GM12878 (cell line): ENCODE measurements around the gene ADAMTS14. TPM values are rescaled to one million over a fixed set of nuclear protein-coding genes. Genes with fewer than 3 reads are reported as not detected.

Experiments
- ATAC-seq: fragments of 200-7000 bp; cut with Tn5 transposase; 3 replicates; pipeline ENCODE4 v1.9.1; 2020; ENCODE audit warnings: mild to moderate bottlenecking, moderate library complexity
- BruUV-seq: library from RNA; stranded (reverse); fragments of 400-500 nt; replicated peaks from 2 replicates; lab custom pipeline; 2021; lab: Mats Ljungman, UMichigan
- CTCF ChIA-PET: fragments of 300-600 bp; sonication (Branson Sonifier 250); formaldehyde crosslinking; extraction: SDS; loops from one replicate; lab custom pipeline; 2021; ENCODE audit warnings: inconsistent platforms; lab: Yijun Ruan, JAX
- POLR2A ChIA-PET: fragments of 350-600 bp; formaldehyde crosslinking; extraction: SDS; loops from one replicate; lab custom pipeline; 2021; ENCODE audit warnings: inconsistent platforms; lab: Charles Lee
- RAD21 ChIA-PET: fragments of 300-600 bp; sonication (Branson Sonifier 250); formaldehyde crosslinking; loops from one replicate; lab custom pipeline; 2023; ENCODE audit warnings: antibody characterized with exemption; ENCODE audit not compliant: unreplicated experiment; lab: Charles Lee
- SMC1A ChIA-PET: fragments of 300-600 bp; sonication (Branson Sonifier 250); formaldehyde crosslinking; loops from one replicate; lab custom pipeline; 2023; ENCODE audit not compliant: unreplicated experiment, uncharacterized antibody; lab: Charles Lee
- DNase-seq: peaks from one replicate; pipeline ENCODE4 v3.0.0-alpha.2; 2011; ENCODE audit warnings: low read depth, low spot score
- FAIRE-seq: peaks from 3 replicates; lab custom pipeline; 2011; peaks lifted over from hg19 to GRCh38; lab: Jason Lieb, UNC
- H2AFZ ChIP-seq: 2 replicates; pipeline ENCODE4 v1.6.0; 2011; ENCODE audit warnings: low read depth, low read length, control low read depth; ENCODE audit not compliant: control insufficient read depth
- H3K27ac ChIP-seq: 2 replicates; pipeline ENCODE4 v1.5.1; 2011; ENCODE audit warnings: control low read depth; ENCODE audit not compliant: control insufficient read depth, insufficient read depth
- H3K27me3 ChIP-seq, 2 experiments: replicated peaks in 1 of 2; 2 replicates each; pipeline versions ENCODE4 v1.6.0 to v1.6.1; 2011; ENCODE audit warnings: low read length in 1 of 2; ENCODE audit not compliant: control insufficient read depth in 2 of 2, insufficient read depth in 2 of 2
- H3K36me3 ChIP-seq, 2 experiments: 2 replicates each; pipeline ENCODE4 v1.5.1; 2011; ENCODE audit warnings: low read length in 1 of 2; ENCODE audit not compliant: control insufficient read depth in 2 of 2, insufficient read depth in 2 of 2
- H3K4me1 ChIP-seq: 2 replicates; pipeline ENCODE4 v1.6.1; 2011; ENCODE audit warnings: mild to moderate bottlenecking, low read length, moderate library complexity, mixed read lengths; ENCODE audit not compliant: control insufficient read depth, insufficient read depth
- H3K4me2 ChIP-seq: 2 replicates; pipeline ENCODE4 v1.6.0; 2011; ENCODE audit warnings: control low read depth; ENCODE audit not compliant: control insufficient read depth, insufficient read depth
- H3K4me3 ChIP-seq: fragments of 200-600 bp; sonication (generic); 2 replicates; pipeline ENCODE4 v1.5.1; 2016
- H3K79me2 ChIP-seq: 2 replicates; pipeline ENCODE4 v1.6.0; 2011; ENCODE audit warnings: low read length; ENCODE audit not compliant: control insufficient read depth, insufficient read depth
- H3K9ac ChIP-seq: 2 replicates; pipeline ENCODE4 v1.8.0; 2011; ENCODE audit warnings: low read length, control low read depth, mixed read lengths; ENCODE audit not compliant: control insufficient read depth, insufficient read depth
- H3K9me3 ChIP-seq: replicated peaks from 3 replicates; pipeline ENCODE4 v1.5.1; 2011; ENCODE audit warnings: mild to moderate bottlenecking, low read length; ENCODE audit not compliant: control insufficient read depth, insufficient read depth
- H4K20me1 ChIP-seq: 2 replicates; pipeline ENCODE4 v1.6.0; 2011; ENCODE audit not compliant: control insufficient read depth, insufficient read depth
- ATF3 ChIP-seq: IDR thresholded peaks from 2 replicates; pipeline ENCODE4 v1.6.1; 2011; ENCODE audit warnings: low read depth, mild to moderate bottlenecking, low read length, moderate library complexity, borderline replicate concordance; ENCODE audit errors: extremely low read depth
- BCL3 ChIP-seq: IDR thresholded peaks from 2 replicates; pipeline ENCODE4 v1.6.1; 2011; ENCODE audit warnings: borderline replicate concordance, low read depth, mild to moderate bottlenecking, moderate library complexity, low read length; ENCODE audit not compliant: insufficient read depth, poor library complexity, severe bottlenecking
- BCLAF1 ChIP-seq: fragments of 450-650 bp; IDR thresholded peaks from 2 replicates; pipeline ENCODE4 v1.6.1; 2017; ENCODE audit warnings: antibody characterized with exemption, mild to moderate bottlenecking, moderate library complexity
- BHLHE40 ChIP-seq, 2 experiments: fragments of 450-650 bp in 1 of 2; IDR thresholded peaks; 2 replicates each; pipeline ENCODE4 v1.6.1; 2011 to 2017; ENCODE audit warnings: low read depth in 2 of 2, borderline replicate concordance in 1 of 2, improper control_type of control experiment in 1 of 2, low read length in 1 of 2, mild to moderate bottlenecking in 1 of 2
- CBFB ChIP-seq: IDR thresholded peaks from 2 replicates; pipeline ENCODE4 v1.6.1; 2016; ENCODE audit warnings: antibody characterized with exemption, low read depth
- CEBPB ChIP-seq, 2 experiments: fragments of 150-350 bp in 1 of 2; IDR thresholded peaks; 2 replicates each; pipeline ENCODE4 v1.6.1; 2012 to 2014; ENCODE audit warnings: low read depth in 2 of 2, low read length in 2 of 2, borderline replicate concordance in 1 of 2, inconsistent platforms in 1 of 2
- CHD2 ChIP-seq: IDR thresholded peaks from 2 replicates; pipeline ENCODE4 v1.6.1; 2011; ENCODE audit warnings: low read depth, low read length, improper control_type of control experiment, borderline replicate concordance
- CTCF ChIP-seq, 3 experiments: IDR thresholded peaks in 2 of 3; conservative IDR thresholded peaks in 1 of 3; 2 replicates each; pipeline ENCODE4 v1.5.1; 2011; ENCODE audit warnings: low read depth in 3 of 3, low read length in 3 of 3, mild to moderate bottlenecking in 3 of 3, control low read depth in 2 of 3, moderate library complexity in 2 of 3, inconsistent platforms in 1 of 3, mixed read lengths in 1 of 3; ENCODE audit not compliant: control insufficient read depth in 2 of 3, insufficient read depth in 1 of 3; ENCODE audit errors: extremely low read depth in 1 of 3
- EGR1 ChIP-seq, 2 experiments: IDR thresholded peaks; 1 replicate in 1 of 2; 2 replicates in 1 of 2; pipeline ENCODE4 v1.6.1; 2011 to 2012; ENCODE audit warnings: low read depth in 2 of 2, low read length in 2 of 2, borderline replicate concordance in 1 of 2, mild to moderate bottlenecking in 1 of 2, moderate library complexity in 1 of 2
- JUNB ChIP-seq: IDR thresholded peaks from 2 replicates; pipeline ENCODE4 v1.6.1; 2016; ENCODE audit warnings: antibody characterized with exemption, mild to moderate bottlenecking
- KDM1A ChIP-seq: fragments of 200-600 bp; sonication (generic); IDR thresholded peaks from 2 replicates; pipeline ENCODE4 v1.6.1; 2016; ENCODE audit warnings: borderline replicate concordance
- RELA ChIP-seq: fragments of 450-650 bp; IDR thresholded peaks from 2 replicates; pipeline ENCODE4 v1.8.0; 2014; ENCODE audit warnings: borderline replicate concordance; ENCODE audit not compliant: partially characterized antibody
- SP1 ChIP-seq: IDR thresholded peaks from one replicate; pipeline ENCODE4 v1.6.1; 2011; ENCODE audit warnings: low read depth, low read length
- TARDBP ChIP-seq: IDR thresholded peaks from 2 replicates; pipeline ENCODE4 v1.6.1; 2016; ENCODE audit warnings: borderline replicate concordance
- WRNIP1 ChIP-seq: IDR thresholded peaks from 2 replicates; pipeline ENCODE4 v1.6.1; 2011; ENCODE audit warnings: low read depth, low read length, improper control_type of control experiment, borderline replicate concordance
- ZNF24 ChIP-seq: fragments of 450-650 bp; IDR thresholded peaks from 2 replicates; pipeline ENCODE4 v1.6.1; 2017; ENCODE audit warnings: antibody characterized with exemption, mild to moderate bottlenecking
- ZSCAN29 ChIP-seq: fragments of 450-650 bp; IDR thresholded peaks from 2 replicates; pipeline ENCODE4 v1.6.1; 2017; ENCODE audit warnings: mild to moderate bottlenecking, moderate library complexity
- WGBS: methylation state at CpG from one replicate; pipeline ENCODE4 v1.1.6; 2016; ENCODE audit warnings: low lambda C conversion rate; ENCODE audit not compliant: insufficient replicate concordance, insufficient coverage; ENCODE audit errors: missing lambda C conversion rate; 5-methylcytosine and 5-hydroxymethylcytosine counted together
- in situ Hi-C: fragments of 300-500 bp; cut with MboI; formaldehyde crosslinking; loops from 9 replicates; pipeline ENCODE4 v1.14.3; 2018; ENCODE audit warnings: mixed read lengths
- intact Hi-C: fragments of 100-400 bp; cut with micrococcal nuclease; formaldehyde crosslinking; loops from one replicate; pipeline ENCODE4 v1.14.2; 2022; ENCODE audit not compliant: unreplicated experiment
- polyA plus RNA-seq, 11 experiments: library from polyadenylated mRNA; depleted of rRNA in 4 of 11; unstranded in 6 of 11; stranded (reverse) in 5 of 11; fragments of >200 nt; fragmentation: Nextera tagmentation in 4 of 11; fragmentation: Illumina TruSeq in 1 of 11; extraction: Ambion mirVana in 4 of 11; extraction: Trizol in 1 of 11; gene quantifications; 1 replicate in 1 of 11; 2 replicates in 10 of 11; pipeline versions ENCODE4 v1.2.1 to v1.2.3, GENCODE V29; 2011 to 2016; ENCODE audit warnings: inconsistent platforms in 2 of 11, missing spikeins in 2 of 11, low read depth in 1 of 11
- total RNA-seq, 4 experiments: library from RNA; depleted of rRNA in 3 of 4; stranded (reverse); fragments of >200 nt in 3 of 4; fragmentation: Illumina TruSeq in 1 of 4; extraction: Trizol in 1 of 4; gene quantifications; 2 replicates each; pipeline versions ENCODE4 v1.2.1 to v1.2.3, GENCODE V29; 2013 to 2021

The ADAMTS14 gene
- total and polyA plus RNA-seq, 10 of the 15 experiments (the other 5 are each of a cell fraction or from before 2014, with no cell fraction given): 0.03 to 0.05 TPM; not detected in 8

GRCh38 chr10:70683940-70684339, 11.6 kb downstream of the ADAMTS14 start:
- SMC1A ChIA-PET: no interaction called here
- FAIRE-seq: no peak
- Histone ChIP-seq H3K27ac (no peak overlapping the region), H3K4me3 (no peak overlapping the region), H3K9ac (no peak overlapping the region), H3K4me1 (peaks cover 10% of the 10 kb centered on the region), H3K27me3 (no peaks in the 10 kb centered on the region), H3K4me2 (no peak overlapping the region), H3K79me2 (no peaks in the 10 kb centered on the region), H4K20me1 (no peaks in the 10 kb centered on the region), H3K36me3 (no peaks in the 10 kb centered on the region), H2AFZ (no peak overlapping the region), H3K9me3 (no peaks in the 10 kb centered on the region)
- TF ChIP-seq ZNF24 (no peak), ZSCAN29 (no peak), ATF3 (no peak), WRNIP1 (no peak), BHLHE40 (IDR thresholded peaks at IDR 0.05; ENCODE audit: borderline replicate concordance in 1 of 2, low read depth in 2 of 2, low read length in 1 of 2) (no peak), TARDBP (no peak), CTCF (IDR thresholded peaks at IDR 0.05 in 2 of 3, conservative IDR thresholded peaks at IDR 0.05 in 1 of 3; ENCODE audit: control insufficient read depth in 2 of 3, extremely low read depth in 1 of 3, insufficient read depth in 1 of 3, low read depth in 3 of 3, low read length in 3 of 3) (no peak), CBFB (no peak), EGR1 (IDR thresholded peaks at IDR 0.05; ENCODE audit: borderline replicate concordance in 1 of 2, low read depth in 2 of 2, low read length in 2 of 2) (no peak), CEBPB (IDR thresholded peaks at IDR 0.05; ENCODE audit: borderline replicate concordance in 1 of 2, low read depth in 2 of 2, low read length in 2 of 2) (no peak), BCL3 (no peak), KDM1A (no peak), RELA (no peak), CHD2 (no peak), BCLAF1 (no peak), JUNB (no peak), SP1 (no peak)
- DNase-seq: no peak
- 50% methylated on average over 5 of the region's 5 CpGs for WGBS
- RAD21 ChIA-PET: no interaction called here
- intact Hi-C loops (no loop called here), in situ Hi-C loops (no loop called here)
- POLR2A ChIA-PET: no interaction called here
- CTCF ChIA-PET: no interaction called here
- ATAC-seq: no peak
- no TSS peak for BruUV-seq
